ENCODE data around the gene CRISP1.
"Not testable (repeated sequence)": the region's sequence is repeated elsewhere in the genome, so short reads cannot be mapped to it uniquely, and the experiment has no call there.

The CRISP1 gene

GRCh38 chr6:49866485-49866943 lies at the start of gene CRISP1:
TSS of gene CRISP1 (minus strand) at chr6:49866535. CDS start at chr6:49857400, 9,135 bp downstream.
- DNase-seq = no peak

- no peak for DNase-seq
These were observed 48.7 kb upstream of the CRISP1 start for GRCh38 chr6:49915035-49915434.

- no peak for DNase-seq
These were observed 47.5 kb upstream of the CRISP1 start for GRCh38 chr6:49913636-49914375.

- DNase-seq = no peak
These were observed 45.9 kb upstream of the CRISP1 start for GRCh38 chr6:49912196-49912595.

- no peak for DNase-seq
These were observed 44.9 kb upstream of the CRISP1 start for GRCh38 chr6:49911252-49911651.

GRCh38 chr6:49909563-49909962 lies 43.2 kb upstream of the CRISP1 start:
- no peak for DNase-seq

GRCh38 chr6:49906526-49906925 lies 40.2 kb upstream of the CRISP1 start:
- no peak for DNase-seq

- DNase-seq = no peak
These were observed 39.0 kb upstream of the CRISP1 start for GRCh38 chr6:49905296-49905695.

- no peak for DNase-seq
These were observed 36.5 kb upstream of the CRISP1 start for GRCh38 chr6:49902856-49903255.

GRCh38 chr6:49898904-49899566 lies 32.7 kb upstream of the CRISP1 start:
- DNase-seq = no peak

- not testable (repeated sequence) for DNase-seq
These were observed 29.2 kb upstream of the CRISP1 start for GRCh38 chr6:49895553-49895952.

- no peak for DNase-seq
These were observed 25.9 kb upstream of the CRISP1 start for GRCh38 chr6:49892280-49892679.

GRCh38 chr6:49890988-49891387 lies 24.7 kb upstream of the CRISP1 start:
- DNase-seq = no peak

- no peak for DNase-seq
These were observed 22.6 kb upstream of the CRISP1 start for GRCh38 chr6:49888742-49889431.

GRCh38 chr6:49868951-49869529 lies 2.7 kb upstream of the CRISP1 start:
- no peak for DNase-seq

GRCh38 chr6:49856282-49856681 lies 10.1 kb downstream of the CRISP1 start:
- no peak for DNase-seq

- no peak for DNase-seq
These were observed 11.1 kb downstream of the CRISP1 start for GRCh38 chr6:49855221-49855620.

- DNase-seq = no peak
These were observed 13.4 kb downstream of the CRISP1 start for GRCh38 chr6:49852975-49853374.

GRCh38 chr6:49849213-49849907 lies 17.0 kb downstream of the CRISP1 start:
- no peak for DNase-seq

GRCh38 chr6:49847673-49848072 lies 18.7 kb downstream of the CRISP1 start:
- no peak for DNase-seq

- no peak for DNase-seq
These were observed 19.3 kb downstream of the CRISP1 start for GRCh38 chr6:49847014-49847413.

- no peak for DNase-seq
These were observed 24.9 kb downstream of the CRISP1 start for GRCh38 chr6:49841424-49841823.

GRCh38 chr6:49839957-49840356 lies 26.4 kb downstream of the CRISP1 start:
- DNase-seq = no peak
